GM10847 (cell line): ENCODE measurements around the gene DCDC2.

Experiments
- POLR2A ChIP-seq: IDR thresholded peaks from 2 replicates; pipeline ENCODE4 v1.6.1; 2011; ENCODE audit not compliant: insufficient read length; ENCODE audit errors: extremely low read depth

Gene DCDC2

DNA sequence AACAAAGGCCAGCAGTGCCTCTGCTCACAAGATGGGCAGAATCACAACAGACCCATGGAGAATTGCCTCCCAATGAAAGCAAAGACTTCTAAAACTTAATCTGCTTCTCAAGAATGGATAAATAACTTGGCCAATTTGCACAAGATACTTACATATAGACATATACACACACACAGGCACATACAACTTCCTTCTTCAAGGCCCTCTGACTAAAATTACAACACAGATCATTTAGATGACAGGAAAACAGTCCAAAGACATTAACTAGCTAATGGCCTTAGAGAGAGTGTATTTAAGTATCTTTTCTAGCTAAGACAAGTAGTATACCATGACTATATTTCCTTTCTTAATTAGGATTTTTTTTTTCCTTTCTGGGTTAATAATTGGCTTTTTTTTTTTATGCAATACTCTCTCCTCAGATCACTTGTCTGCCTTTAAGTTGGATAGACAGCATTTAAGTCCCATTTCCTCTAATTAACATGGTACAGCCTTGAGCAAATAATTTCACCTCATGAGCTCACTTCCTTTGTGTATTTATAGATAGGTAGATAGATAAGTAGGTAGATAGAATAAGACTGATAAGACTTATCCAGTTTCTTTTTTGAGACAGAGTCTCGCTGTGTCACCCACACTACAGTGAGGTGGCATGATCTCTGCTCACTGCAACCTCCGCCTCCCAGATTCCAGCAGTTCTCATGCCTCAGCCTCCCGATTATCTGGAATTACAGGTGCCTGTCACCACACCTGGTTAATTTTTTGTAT is 161.8 kb downstream of the DCDC2 start:
- TF ChIP-seq POLR2A = no peak

DNA sequence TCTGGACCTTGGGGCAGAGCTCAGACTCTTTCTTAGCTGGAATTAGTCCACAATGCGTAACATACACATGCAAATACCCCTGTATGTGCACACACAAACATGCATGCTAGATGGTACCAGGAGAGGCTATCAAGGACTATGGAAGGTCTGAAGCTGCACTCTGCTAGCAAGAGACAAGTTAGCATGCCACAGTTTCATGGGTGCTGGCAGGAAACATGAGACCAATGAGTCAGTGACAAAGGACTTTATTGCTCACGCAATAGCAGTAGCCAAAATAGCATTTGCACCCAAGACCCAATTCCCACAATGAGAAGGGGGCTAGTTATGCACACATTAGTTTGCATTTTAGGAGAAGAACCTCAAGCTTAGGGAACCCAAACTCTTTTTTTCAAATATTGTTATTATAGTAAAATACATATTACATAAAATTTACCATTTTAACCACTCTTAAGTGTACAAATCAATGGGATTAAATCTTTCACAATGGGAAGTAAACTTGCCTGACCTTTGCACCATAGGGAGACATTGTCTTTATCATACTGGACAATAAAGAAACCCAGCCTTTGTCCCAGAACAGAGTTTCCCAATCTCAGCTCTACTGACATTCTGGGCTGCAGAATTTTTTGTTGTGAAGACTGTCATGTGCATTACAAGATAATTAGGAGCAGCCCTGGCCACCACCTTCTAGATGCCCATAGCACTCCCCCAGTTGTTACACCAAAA is 162.7 kb downstream of the DCDC2 start:
- TF ChIP-seq POLR2A = no peak

DNA sequence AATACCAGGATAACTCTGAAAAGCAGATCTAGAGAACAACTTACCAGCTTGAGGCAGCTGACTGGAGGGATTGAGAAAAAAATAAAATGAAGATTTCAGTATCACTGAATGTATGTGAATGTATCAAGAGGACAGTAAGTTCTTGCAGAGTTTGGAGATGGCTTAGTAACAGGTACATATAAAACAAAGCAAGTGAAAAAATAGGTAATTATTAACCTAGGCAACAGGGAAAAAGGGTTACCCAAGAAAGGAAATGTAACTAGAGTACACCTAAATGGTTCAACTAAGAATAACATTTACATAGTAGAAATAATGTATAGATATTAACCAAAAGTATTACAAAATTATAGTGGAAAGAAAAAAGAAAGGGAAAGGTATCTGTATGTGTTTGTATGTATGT is 164.5 kb downstream of the DCDC2 start:
- no peak for TF ChIP-seq POLR2A

GRCh38 chr6:24191346-24191745 is 166.5 kb downstream of the DCDC2 start:
- TF ChIP-seq POLR2A = no peak

DNA sequence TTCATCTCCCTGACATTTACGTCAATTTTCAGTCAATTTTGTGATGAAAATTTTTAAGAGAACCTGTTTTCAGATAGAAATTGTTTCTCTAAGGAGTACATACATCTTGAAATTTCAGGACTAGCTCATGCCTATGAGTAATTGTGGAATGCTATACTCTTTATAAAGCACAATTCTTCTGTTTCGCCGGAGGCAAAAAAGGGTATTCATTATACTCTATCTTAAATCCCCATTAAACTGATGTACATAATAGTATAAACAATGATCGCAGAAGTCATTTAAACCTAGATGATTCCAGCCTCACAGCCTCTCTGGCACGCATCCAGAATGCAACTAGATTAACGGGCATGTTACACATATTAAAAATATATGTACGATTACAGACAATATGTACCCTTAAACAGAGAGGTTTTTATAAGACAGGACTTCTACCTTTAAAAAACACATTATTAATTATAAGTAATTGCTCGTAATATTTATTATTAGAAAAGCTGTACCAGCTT is 169.2 kb downstream of the DCDC2 start:
- no peak for TF ChIP-seq POLR2A

DNA sequence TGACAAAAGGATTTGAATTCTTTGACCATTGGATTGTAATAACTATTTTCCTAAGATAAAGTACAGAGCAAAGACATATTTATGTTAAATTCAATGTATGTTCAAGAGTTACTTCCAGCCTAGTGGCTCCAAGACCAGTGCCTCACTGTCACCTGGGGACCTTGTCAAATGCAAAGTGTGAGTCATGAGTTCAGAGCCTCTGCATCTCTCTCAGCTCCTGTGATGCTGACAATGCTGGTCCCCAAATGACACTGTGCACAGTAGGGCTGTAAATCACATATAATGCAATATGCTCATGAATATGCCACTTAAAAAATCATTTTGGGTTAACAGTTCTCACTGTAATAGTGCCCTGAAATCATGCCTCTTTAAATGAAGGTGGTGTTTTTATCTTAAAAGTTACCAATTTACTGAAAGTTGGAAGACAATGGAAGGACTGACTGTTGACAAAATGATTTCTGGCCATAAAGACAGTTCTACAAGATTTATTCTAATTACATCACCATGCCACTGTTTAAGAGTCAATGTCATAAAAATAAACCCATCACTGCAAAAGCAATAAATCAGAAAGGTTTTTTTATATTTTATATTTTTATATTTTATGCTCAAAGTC is 169.8 kb downstream of the DCDC2 start:
- TF ChIP-seq POLR2A = no peak

DNA sequence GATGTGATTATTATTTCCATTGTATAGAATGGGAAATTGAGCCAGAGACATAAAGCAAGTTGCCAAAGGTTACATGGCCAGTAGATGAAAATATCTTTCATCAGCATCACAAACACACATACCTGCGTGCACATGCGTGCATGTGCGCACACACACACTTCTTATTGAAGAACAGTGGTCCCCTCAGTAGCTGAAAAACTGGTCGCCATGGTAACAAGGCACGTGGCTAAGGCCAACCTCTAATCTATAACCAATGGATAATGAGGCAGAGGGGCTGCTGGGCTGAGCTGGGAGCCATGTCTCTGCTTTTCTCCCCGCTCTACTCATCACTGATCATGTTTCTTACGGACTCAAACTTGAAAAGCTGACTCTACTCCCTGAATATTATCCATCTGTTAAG is 171.5 kb downstream of the DCDC2 start:
- TF ChIP-seq POLR2A = no peak

- TF ChIP-seq POLR2A = no peak
Observed at GRCh38 chr6:24183584-24183983, 174.3 kb downstream of the DCDC2 start.

DNA sequence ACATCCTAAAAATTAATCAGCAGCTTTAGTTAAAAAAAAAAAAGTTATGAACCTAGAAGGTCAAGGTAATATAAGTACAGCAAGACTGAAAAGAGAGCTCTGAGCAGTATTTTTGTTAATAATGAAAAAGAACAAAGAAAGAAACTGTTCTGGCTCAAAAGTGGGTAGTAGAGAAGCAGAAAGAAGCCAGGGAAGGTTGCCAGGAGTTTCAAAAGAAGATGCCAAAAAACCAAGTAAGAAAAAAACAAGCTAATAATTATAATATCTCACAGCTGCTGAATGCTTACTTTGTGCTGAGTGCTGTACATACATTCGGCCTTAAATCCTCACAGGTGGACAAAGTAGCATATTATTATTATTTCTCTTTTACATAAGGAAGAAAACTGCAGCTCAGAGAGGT is 200.0 kb downstream of the DCDC2 start:
- TF ChIP-seq POLR2A = no peak

GRCh38 chr6:24154121-24154520 is 203.7 kb downstream of the DCDC2 start:
- no peak for TF ChIP-seq POLR2A

GRCh38 chr6:24152014-24152413 is 205.8 kb downstream of the DCDC2 start:
- TF ChIP-seq POLR2A = no peak

DNA sequence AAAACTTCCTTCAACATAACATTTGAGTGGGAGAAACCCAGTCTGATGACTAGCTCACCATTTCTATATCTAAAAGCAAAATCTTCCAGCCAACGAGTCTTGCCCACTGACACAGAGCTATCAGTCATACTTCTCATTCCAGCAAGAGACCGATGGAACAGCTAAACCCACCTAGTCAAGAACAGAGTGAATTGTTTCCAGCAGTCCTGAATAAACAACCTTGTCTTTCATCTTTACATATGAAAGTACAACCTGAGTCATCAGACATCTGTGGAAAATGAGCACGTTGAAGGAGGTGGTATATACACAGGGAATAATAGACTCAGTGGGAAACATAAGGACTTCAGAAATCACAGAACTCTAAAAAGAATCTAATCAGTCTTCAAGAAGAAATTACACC is 208.0 kb downstream of the DCDC2 start:
- no peak for TF ChIP-seq POLR2A

DNA sequence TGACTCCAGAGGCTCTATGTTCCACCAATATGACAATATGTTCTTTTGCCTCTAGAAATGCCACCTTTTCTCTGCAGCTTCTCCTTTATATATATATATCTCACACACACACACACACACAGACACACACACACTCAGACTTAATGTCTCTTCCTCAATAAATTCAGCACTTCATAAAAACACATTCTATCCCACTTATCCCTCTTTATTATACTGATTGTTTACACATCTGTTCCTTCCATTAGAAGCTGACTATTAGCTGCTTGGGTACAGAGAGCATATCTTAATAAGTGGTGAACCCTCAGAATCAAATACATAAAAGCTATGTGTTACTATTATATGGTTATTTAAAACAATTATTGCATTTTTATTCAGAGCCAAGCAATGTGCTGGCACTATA is 208.6 kb downstream of the DCDC2 start:
- no peak for TF ChIP-seq POLR2A

DNA sequence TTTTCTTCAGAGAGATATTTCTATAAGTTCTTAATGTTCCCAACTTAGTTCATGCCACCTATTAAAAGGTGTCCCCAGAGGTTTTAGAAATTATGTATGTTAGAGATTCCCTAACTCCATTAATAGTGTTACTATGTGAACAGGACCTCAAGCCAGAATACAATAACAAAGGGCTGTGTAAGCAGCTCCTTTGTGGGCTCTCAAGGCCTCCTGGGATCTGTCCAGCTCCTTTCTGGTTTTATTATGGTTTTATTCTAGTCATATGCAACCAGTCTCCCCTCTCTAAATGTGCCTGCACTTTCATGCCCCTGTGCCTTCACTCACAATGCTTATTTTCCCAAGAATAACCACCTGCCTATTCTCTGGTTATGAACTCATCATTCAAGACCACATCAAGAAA is 209.2 kb downstream of the DCDC2 start:
- no peak for TF ChIP-seq POLR2A

DNA sequence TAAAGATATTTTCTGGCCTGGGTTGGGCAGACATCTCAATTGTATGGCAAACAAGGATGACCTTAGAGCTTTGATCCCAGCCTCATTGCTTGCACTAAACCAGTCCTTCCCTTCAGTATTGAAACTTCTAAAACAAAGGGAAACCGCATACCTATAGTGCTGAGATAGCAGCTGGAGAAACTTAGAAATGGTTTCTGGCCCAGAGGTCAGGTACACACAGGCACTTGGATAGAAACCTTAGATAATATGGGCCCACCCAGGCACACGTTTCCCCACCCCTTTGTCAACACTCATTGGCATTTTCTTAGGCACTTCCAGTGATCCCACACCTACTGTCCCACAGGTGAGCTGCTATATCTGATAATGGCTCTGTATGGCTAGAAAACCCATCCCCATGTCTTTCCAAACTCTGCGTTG is 209.7 kb downstream of the DCDC2 start:
- no peak for TF ChIP-seq POLR2A
